Hematopoietic multipotent progenitor cell treated with erythropoietin and hydrocortisone succinate and interleukin-3 and kit ligand, for 4 days (in vitro differentiated cells): Measurements from ENCODE around the gene COL4A2.
"Not testable (repeated sequence)": the region's sequence is repeated elsewhere in the genome, so short reads cannot be mapped to it uniquely, and the experiment has no call there.

Experiments used
- DNase-seq: peaks from one replicate; pipeline ENCODE4 v3.0.0-alpha.2; 2015

Gene COL4A2

GRCh38 chr13:110387451-110388107, 80.5 kb downstream of the COL4A2 start:
- DNase-seq, result peak; percentile 43

GRCh38 chr13:110388108-110388943, 81.2 kb downstream of the COL4A2 start:
- no peak for DNase-seq

GRCh38 chr13:110390567-110390966, 83.5 kb downstream of the COL4A2 start:
- no peak for DNase-seq

- DNase-seq, result no peak
Measured at GRCh38 chr13:110391273-110391672, 84.2 kb downstream of the COL4A2 start.

GRCh38 chr13:110392510-110393240, 85.6 kb downstream of the COL4A2 start:
- DNase-seq, result no peak

- no peak for DNase-seq
Measured at GRCh38 chr13:110393761-110394160, 86.7 kb downstream of the COL4A2 start.

- DNase-seq, result no peak
Measured at GRCh38 chr13:110394371-110394841, 87.3 kb downstream of the COL4A2 start.

- DNase-seq, result not testable (repeated sequence)
Measured at GRCh38 chr13:110395616-110396015, 88.5 kb downstream of the COL4A2 start.

GRCh38 chr13:110396476-110396875, 89.4 kb downstream of the COL4A2 start:
- no peak for DNase-seq

GRCh38 chr13:110396913-110397381, 89.9 kb downstream of the COL4A2 start:
- no peak for DNase-seq

GRCh38 chr13:110397436-110398115, 90.5 kb downstream of the COL4A2 start:
- no peak for DNase-seq

- DNase-seq, result no peak
Measured at GRCh38 chr13:110398564-110399507, 91.8 kb downstream of the COL4A2 start.

- no peak for DNase-seq
Measured at GRCh38 chr13:110399801-110400200, 92.7 kb downstream of the COL4A2 start.

GRCh38 chr13:110400786-110401533, 93.9 kb downstream of the COL4A2 start:
- DNase-seq, result no peak

- no peak for DNase-seq
Measured at GRCh38 chr13:110402299-110403069, 95.4 kb downstream of the COL4A2 start.

- no peak for DNase-seq
Measured at GRCh38 chr13:110403315-110403714, 96.2 kb downstream of the COL4A2 start.

GRCh38 chr13:110403721-110404120, 96.6 kb downstream of the COL4A2 start:
- no peak for DNase-seq

- DNase-seq, result no peak
Measured at GRCh38 chr13:110404321-110404720, 97.2 kb downstream of the COL4A2 start.

- DNase-seq, result no peak
Measured at GRCh38 chr13:110405597-110406450, 98.7 kb downstream of the COL4A2 start.
